ENCODE results near the gene PODN. TPM values are rescaled to one million over a fixed set of nuclear protein-coding genes. Genes with fewer than 3 reads are reported as not detected.
A peak's percentile ranks its signal among the peaks of the same experiment; 100 is the strongest.

The PODN gene
- polyA plus RNA-seq, 6 donors from 2014 or later = not detected

DNA sequence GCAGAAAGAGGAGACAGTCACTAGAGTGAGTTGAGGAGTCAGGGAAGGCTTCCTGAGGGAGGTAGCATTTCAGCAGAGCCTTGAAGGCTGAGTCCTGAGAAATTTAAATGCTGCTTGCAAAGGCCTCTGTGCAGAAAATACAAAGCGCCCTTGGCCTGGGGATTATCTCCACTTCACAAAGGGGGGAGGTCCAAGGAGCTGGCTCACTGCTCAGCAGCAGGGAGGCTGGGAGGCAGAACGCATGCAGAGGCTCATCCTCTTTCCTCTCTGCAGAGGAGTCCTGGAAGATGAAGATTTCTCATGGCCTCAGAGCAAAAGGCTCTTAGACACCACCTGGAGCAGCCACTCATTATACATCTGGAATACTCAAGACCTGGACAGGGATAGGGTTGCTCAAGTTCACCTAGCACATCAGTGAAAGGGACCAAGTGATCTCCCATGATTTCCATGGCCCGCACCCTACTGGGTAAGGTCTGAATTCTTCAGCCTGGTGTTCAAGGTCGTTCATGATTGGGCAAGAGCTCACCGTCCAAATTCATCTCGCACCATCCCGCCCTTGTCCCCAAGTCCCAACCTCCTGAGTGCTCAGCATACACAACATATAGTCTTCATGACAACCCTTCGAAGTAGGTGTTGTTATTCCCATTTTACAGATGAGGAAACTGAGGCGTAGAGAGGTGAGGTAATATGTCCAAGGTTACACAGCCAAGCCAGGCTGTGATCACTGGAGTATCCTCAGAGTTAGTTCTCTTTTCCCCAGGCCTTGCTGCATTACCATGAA lies 71.4 kb downstream of the PODN start:
- Mint-ChIP-seq H3K27ac (no peak overlapping the region), H3K4me1 (no peaks in the 10 kb centered on the region), H3K9me3 (peaks cover 7 to 13% (median 11%) of the 10 kb centered on the region in 7 donors), H3K27me3 (peaks cover 1 to 10% (median 5%) of the 10 kb centered on the region in 3 donors), H3K36me3 (peaks cover 12 to 13% of the 10 kb centered on the region in 2 donors), H3K4me3 (peak overlapping the region in 1 of 8 donors; percentile 12)
- ATAC-seq (ENCODE audit: low read depth in 2 of 2) (no peak), DNase-seq (no peak)

DNA sequence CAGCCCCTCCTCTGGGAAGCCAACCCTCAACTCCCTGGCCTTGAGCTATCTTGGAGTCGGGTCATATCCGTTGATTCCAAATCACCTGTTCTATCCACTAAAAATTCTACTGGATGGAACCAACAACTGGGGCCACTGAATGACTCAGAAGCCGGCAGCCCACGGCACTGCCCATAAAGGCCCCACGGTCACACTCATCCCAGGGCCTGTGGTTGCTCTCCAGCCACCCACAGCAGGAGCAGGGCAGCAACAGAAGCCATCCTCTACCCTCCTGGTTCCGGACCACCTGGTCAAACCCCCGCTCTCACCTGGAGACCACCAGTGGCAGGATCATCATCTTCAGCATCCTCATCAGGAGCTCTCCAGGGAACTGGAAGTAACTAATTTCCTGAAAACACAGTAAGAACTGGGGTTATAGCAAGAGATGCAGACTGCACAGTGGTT lies 72.1 kb downstream of the PODN start:
- peaks cover 12 to 13% of the 10 kb centered on the region in 2 donors for H3K36me3 Mint-ChIP-seq
- ATAC-seq (ENCODE audit: low read depth in 2 of 2) (no peak), DNase-seq (no peak)
- H3K9me3 Mint-ChIP-seq = peaks cover 7 to 16% (median 13%) of the 10 kb centered on the region in 7 donors
- H3K4me1 Mint-ChIP-seq = no peaks in the 10 kb centered on the region
- no peak overlapping the region for H3K4me3 Mint-ChIP-seq
- H3K27ac Mint-ChIP-seq = peak overlapping the region in 1 of 6 donors; percentile 69
- peaks cover 0 to 10% (median 5%) of the 10 kb centered on the region in 3 donors for H3K27me3 Mint-ChIP-seq

Other genes starting within 250 kb of the PODN start
- not detected for gene ZYG11A, start 219.5 kb upstream of the PODN start, polyA plus RNA-seq (ENCODE audit: low read depth in 6 of 6)
- 10 to 100 TPM in 1 of 6 donors, 1 to 10 TPM in 5; 7.0 to 15.2 (median 9.6) TPM for gene ECHDC2, start 140.5 kb upstream of the PODN start, polyA plus RNA-seq (ENCODE audit: low read depth in 6 of 6)
- gene SCP2, start 134.9 kb upstream of the PODN start, polyA plus RNA-seq (ENCODE audit: low read depth in 6 of 6) = 100 to 1,000 TPM; 126 to 206 (median 169) TPM
- gene SLC1A7, start 80.4 kb downstream of the PODN start, polyA plus RNA-seq (ENCODE audit: low read depth in 6 of 6) = not detected
- gene CPT2, start 134.6 kb downstream of the PODN start, polyA plus RNA-seq (ENCODE audit: low read depth in 6 of 6) = 10 to 100 TPM; 21.2 to 39.1 (median 28.5) TPM
- 10 to 100 TPM; 34.5 to 63.0 (median 52.5) TPM for gene CZIB, start 158.4 kb downstream of the PODN start, polyA plus RNA-seq (ENCODE audit: low read depth in 6 of 6)
- gene MAGOH, start 176.3 kb downstream of the PODN start, polyA plus RNA-seq (ENCODE audit: low read depth in 6 of 6) = 100 to 1,000 TPM in 5 of 6 donors, 10 to 100 TPM in 1; 44.2 to 124 (median 117) TPM

Data from naive B cell (primary cell).